Erythroblast (primary cell): ENCODE results near the gene DDX4.

Experiments used
- GATA1 ChIP-seq: IDR thresholded peaks from 2 replicates; pipeline ENCODE4 v1.6.1; 2011; ENCODE audit warnings: low read depth, mild to moderate bottlenecking, control low read depth, low read length, moderate library complexity
- POLR2A ChIP-seq: IDR thresholded peaks from 2 replicates; pipeline ENCODE4 v1.6.1; 2011; ENCODE audit warnings: mild to moderate bottlenecking, low read length

DNA sequence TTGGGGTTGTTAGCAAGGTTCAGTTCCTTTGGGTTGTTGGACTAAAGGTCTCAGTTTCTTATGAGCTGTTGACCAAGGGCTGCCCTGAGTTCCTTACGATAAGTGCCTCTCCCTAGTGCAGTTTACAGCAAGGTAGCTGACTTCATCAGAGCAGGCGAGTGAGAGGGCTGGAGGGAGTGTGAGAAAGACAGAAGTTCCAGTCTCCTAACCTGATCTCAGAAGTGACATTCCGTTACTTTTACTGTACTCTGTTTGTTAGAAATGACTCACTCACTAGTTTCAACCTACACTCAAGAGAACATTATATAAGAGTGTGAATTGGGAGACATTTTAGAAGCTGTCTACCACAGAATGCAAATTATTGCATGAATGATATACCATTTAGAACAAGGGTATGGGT lies 92.1 kb downstream of the DDX4 start:
- TF ChIP-seq POLR2A (no peak), GATA1 (no peak)
